Parathyroid adenoma (tissue), 2 donors: ENCODE results near the gene RASD1.

Experiments
- H2AFZ ChIP-seq: fragments of 300-600 bp; sonication (generic); one replicate; pipeline ENCODE4 v1.7.0; 2017; ENCODE audit warnings: antibody characterized with exemption, mild to moderate bottlenecking
- H3K27ac ChIP-seq: fragments of 300-600 bp; sonication (generic); one replicate; pipeline ENCODE4 v1.7.0; 2017
- H3K27me3 ChIP-seq: fragments of 300-600 bp; sonication (generic); one replicate; pipeline ENCODE4 v1.7.0; 2017; ENCODE audit warnings: low read length; ENCODE audit not compliant: control insufficient read depth, insufficient read depth
- H3K36me3 ChIP-seq: fragments of 300-600 bp; sonication (generic); one replicate; pipeline ENCODE4 v1.7.0; 2017; ENCODE audit warnings: low read length; ENCODE audit not compliant: control insufficient read depth, insufficient read depth
- H3K4me1 ChIP-seq: fragments of 300-600 bp; sonication (generic); one replicate; pipeline ENCODE4 v1.7.0; 2017; ENCODE audit warnings: control low read depth
- H3K4me2 ChIP-seq: fragments of 300-600 bp; sonication (generic); one replicate; pipeline ENCODE4 v1.7.0; 2017; ENCODE audit warnings: low read length
- H3K4me3 ChIP-seq: fragments of 300-600 bp; sonication (generic); one replicate; pipeline ENCODE4 v1.7.0; 2017; ENCODE audit warnings: low read depth, low read length
- H3K79me2 ChIP-seq: fragments of 300-600 bp; sonication (generic); one replicate; pipeline ENCODE4 v1.7.0; 2017; ENCODE audit warnings: control low read depth
- H3K9ac ChIP-seq: fragments of 300-600 bp; sonication (generic); one replicate; pipeline ENCODE4 v1.7.0; 2017; ENCODE audit warnings: mild to moderate bottlenecking
- H3K9me3 ChIP-seq: fragments of 300-600 bp; sonication (generic); one replicate; pipeline ENCODE4 v1.7.0; 2017; ENCODE audit warnings: low read length; ENCODE audit not compliant: control insufficient read depth
- CTCF ChIP-seq: fragments of 300-600 bp; sonication (generic); IDR thresholded peaks from one replicate; pipeline ENCODE4 v1.7.0; 2017; ENCODE audit warnings: antibody characterized with exemption, mild to moderate bottlenecking
- donor health status: primary hyperparathyroidism.

RASD1 gene

GRCh38 chr17:17463821-17464220 lies 32.4 kb downstream of the RASD1 start:
- no peaks in the 10 kb centered on the region for H3K4me1 ChIP-seq
- no peak overlapping the region for H3K4me3 ChIP-seq
- H3K79me2 ChIP-seq = no peaks in the 10 kb centered on the region
- H3K36me3 ChIP-seq = no peaks in the 10 kb centered on the region
- no peaks in the 10 kb centered on the region for H3K27me3 ChIP-seq
- no peak overlapping the region for H3K4me2 ChIP-seq
- H3K9ac ChIP-seq = no peak overlapping the region
- no peak overlapping the region for H3K27ac ChIP-seq
- H2AFZ ChIP-seq = no peak overlapping the region
- H3K9me3 ChIP-seq = no peaks in the 10 kb centered on the region
- TF ChIP-seq CTCF = no peak

- TF ChIP-seq CTCF = no peak
- H3K9me3 ChIP-seq = no peaks in the 10 kb centered on the region
- no peak overlapping the region for H3K27ac ChIP-seq
- no peaks in the 10 kb centered on the region for H3K4me1 ChIP-seq
- no peak overlapping the region for H3K9ac ChIP-seq
- H3K27me3 ChIP-seq = no peaks in the 10 kb centered on the region
- no peaks in the 10 kb centered on the region for H3K79me2 ChIP-seq
- H3K4me3 ChIP-seq = no peak overlapping the region
- H3K36me3 ChIP-seq = no peaks in the 10 kb centered on the region
- no peak overlapping the region for H2AFZ ChIP-seq
- no peak overlapping the region for H3K4me2 ChIP-seq
Observed at GRCh38 chr17:17462048-17462824, 34.0 kb downstream of the RASD1 start.

- H3K4me3 ChIP-seq = no peak overlapping the region
- H3K36me3 ChIP-seq = no peaks in the 10 kb centered on the region
- no peak overlapping the region for H2AFZ ChIP-seq
- H3K79me2 ChIP-seq = no peaks in the 10 kb centered on the region
- H3K9ac ChIP-seq = no peak overlapping the region
- no peak overlapping the region for H3K27ac ChIP-seq
- H3K9me3 ChIP-seq = no peaks in the 10 kb centered on the region
- H3K4me1 ChIP-seq = no peaks in the 10 kb centered on the region
- no peak for TF ChIP-seq CTCF
- H3K27me3 ChIP-seq = no peaks in the 10 kb centered on the region
- H3K4me2 ChIP-seq = no peak overlapping the region
Observed at GRCh38 chr17:17460038-17460437, 36.2 kb downstream of the RASD1 start.

- no peaks in the 10 kb centered on the region for H3K36me3 ChIP-seq
- H3K27me3 ChIP-seq = no peaks in the 10 kb centered on the region
- no peak overlapping the region for H3K27ac ChIP-seq
- H3K9ac ChIP-seq = no peak overlapping the region
- no peaks in the 10 kb centered on the region for H3K79me2 ChIP-seq
- H3K4me2 ChIP-seq = no peak overlapping the region
- no peak overlapping the region for H3K4me3 ChIP-seq
- no peaks in the 10 kb centered on the region for H3K4me1 ChIP-seq
- H2AFZ ChIP-seq = no peak overlapping the region
- TF ChIP-seq CTCF = no peak
- H3K9me3 ChIP-seq = no peaks in the 10 kb centered on the region
Observed at GRCh38 chr17:17457680-17458079, 38.5 kb downstream of the RASD1 start.

GRCh38 chr17:17456251-17456650 lies 39.9 kb downstream of the RASD1 start:
- Histone ChIP-seq H3K36me3 (no peaks in the 10 kb centered on the region), H2AFZ (no peak overlapping the region), H3K27ac (no peak overlapping the region), H3K9ac (no peak overlapping the region), H3K79me2 (no peaks in the 10 kb centered on the region), H3K4me2 (no peak overlapping the region), H3K4me3 (no peak overlapping the region), H3K9me3 (no peaks in the 10 kb centered on the region), H3K27me3 (no peaks in the 10 kb centered on the region), H3K4me1 (no peaks in the 10 kb centered on the region)
- TF ChIP-seq CTCF = no peak
